GM19438 (cell line): ENCODE measurements around the gene FFAR4.
"Not testable (repeated sequence)": the region's sequence is repeated elsewhere in the genome, so short reads cannot be mapped to it uniquely, and the experiment has no call there.

ENCODE experiments used
- ATAC-seq: cut with Tn5 transposase; IDR thresholded peaks from one replicate; pipeline ENCODE4 v1.9.1; 2021; ENCODE audit warnings: low read depth; ENCODE audit not compliant: unreplicated experiment

FFAR4 gene

GRCh38 chr10:93566435-93567276, at the start of gene FFAR4:
Gene FFAR4 (plus strand): TSS chr10:93566665. CDS start chr10:93566721, 56 bp downstream.
- no peak for ATAC-seq

- ATAC-seq: no peak
Observed at GRCh38 chr10:93518531-93518930, 47.9 kb upstream of the FFAR4 start.

- no peak for ATAC-seq
Observed at GRCh38 chr10:93535293-93535692, 31.2 kb upstream of the FFAR4 start.

- not testable (repeated sequence) for ATAC-seq
Observed at GRCh38 chr10:93540871-93541270, 25.6 kb upstream of the FFAR4 start.

GRCh38 chr10:93541402-93542357, 24.8 kb upstream of the FFAR4 start:
- ATAC-seq: no peak

- no peak for ATAC-seq
Observed at GRCh38 chr10:93542358-93542791, 24.1 kb upstream of the FFAR4 start.

GRCh38 chr10:93546995-93547394, 19.5 kb upstream of the FFAR4 start:
- not testable (repeated sequence) for ATAC-seq

- ATAC-seq: no peak
Observed at GRCh38 chr10:93547522-93547921, 18.9 kb upstream of the FFAR4 start.

GRCh38 chr10:93548376-93549071, 17.9 kb upstream of the FFAR4 start:
- no peak for ATAC-seq

GRCh38 chr10:93550606-93551005, 15.9 kb upstream of the FFAR4 start:
- no peak for ATAC-seq

- no peak for ATAC-seq
Observed at GRCh38 chr10:93552780-93553179, 13.7 kb upstream of the FFAR4 start.

GRCh38 chr10:93553482-93554315, 12.8 kb upstream of the FFAR4 start:
- no peak for ATAC-seq

GRCh38 chr10:93554316-93554663, 12.2 kb upstream of the FFAR4 start:
- ATAC-seq: no peak

- ATAC-seq: no peak
Observed at GRCh38 chr10:93554760-93555432, 11.6 kb upstream of the FFAR4 start.

- no peak for ATAC-seq
Observed at GRCh38 chr10:93559490-93559889, 7.0 kb upstream of the FFAR4 start.

GRCh38 chr10:93560541-93560940, 5.9 kb upstream of the FFAR4 start:
- no peak for ATAC-seq

GRCh38 chr10:93565446-93565845, 1.0 kb upstream of the FFAR4 start:
- ATAC-seq: no peak

- ATAC-seq: no peak
Observed at GRCh38 chr10:93567277-93568104, 1.0 kb downstream of the FFAR4 start.

GRCh38 chr10:93568105-93568390, 1.6 kb downstream of the FFAR4 start:
- no peak for ATAC-seq
